Uterus (tissue), 4 donors: ENCODE data around the gene ALG14. TPM values are rescaled to one million over a fixed set of nuclear protein-coding genes. Genes with fewer than 3 reads are reported as not detected.

ENCODE experiments used
- DNase-seq, 2 donors: peaks; one replicate each; pipeline ENCODE4 v3.0.0-alpha.2; 2019 to 2020
- H3K27ac ChIP-seq, 2 donors: fragments of 200-600 bp; sonication (generic); 1 replicate in 1 of 2; 2 replicates in 1 of 2; pipeline ENCODE4 v1.5.1; 2016 to 2018
- H3K27me3 ChIP-seq, 2 donors: fragments of 200-600 bp; sonication (generic); one replicate each; pipeline ENCODE4 v1.5.1; 2018 to 2019; ENCODE audit warnings: control low read depth in 1 of 2
- H3K36me3 ChIP-seq, 2 donors: fragments of 200-600 bp; sonication (generic); one replicate each; pipeline ENCODE4 v1.5.1; 2019; ENCODE audit warnings: control low read depth in 1 of 2
- H3K4me1 ChIP-seq, 2 donors: fragments of 200-600 bp; sonication (generic); one replicate each; pipeline ENCODE4 v1.5.1; 2018 to 2019; ENCODE audit warnings: control low read depth in 1 of 2
- H3K4me3 ChIP-seq, 2 donors: fragments of 200-600 bp; sonication (generic); 1 replicate in 1 of 2; 2 replicates in 1 of 2; pipeline ENCODE4 v1.5.1; 2018 to 2019; ENCODE audit warnings: mild to moderate bottlenecking in 1 of 2
- H3K9me3 ChIP-seq, 2 donors: fragments of 200-600 bp; sonication (generic); one replicate each; pipeline ENCODE4 v1.5.1; 2019; ENCODE audit warnings: control low read depth in 1 of 2
- POLR2A ChIP-seq, 2 donors: fragments of 450-650 bp; IDR thresholded peaks; one replicate each; pipeline ENCODE4 v1.6.1; 2016; ENCODE audit warnings: antibody characterized with exemption in 2 of 2, mild to moderate bottlenecking in 1 of 2, moderate library complexity in 1 of 2
- intact Hi-C: fragments of 100-400 bp; cut with DNase I; formaldehyde crosslinking; loops from one replicate; pipeline ENCODE4 v1.15.1; 2023; ENCODE audit warnings: low total_unique reads
- total RNA-seq, 4 donors: library from RNA; depleted of rRNA in 3 of 4; stranded (reverse); fragments of >200 nt in 3 of 4; gene quantifications; one replicate each; pipeline versions ENCODE4 v1.1.0 to v1.2.4, GENCODE V29; 2014 to 2023
- TF ChIP-seq, protein P1 (sequence below), 4 experiments: fragments of 200-600 bp in 2 of 4; fragments of 450-650 bp in 2 of 4; sonication (generic) in 2 of 4; IDR thresholded peaks; one replicate each; pipeline ENCODE4 v1.5.1; 2016 to 2019; ENCODE audit warnings: antibody characterized with exemption in 4 of 4, mild to moderate bottlenecking in 2 of 4, moderate library complexity in 1 of 4
- donor health status: DM: yes; HTN: yes; CAD: no.

The ALG14 gene
- total RNA-seq, 4 donors from 2014 or later = 0.51 to 6.7 (median 1.6) TPM

DNA sequence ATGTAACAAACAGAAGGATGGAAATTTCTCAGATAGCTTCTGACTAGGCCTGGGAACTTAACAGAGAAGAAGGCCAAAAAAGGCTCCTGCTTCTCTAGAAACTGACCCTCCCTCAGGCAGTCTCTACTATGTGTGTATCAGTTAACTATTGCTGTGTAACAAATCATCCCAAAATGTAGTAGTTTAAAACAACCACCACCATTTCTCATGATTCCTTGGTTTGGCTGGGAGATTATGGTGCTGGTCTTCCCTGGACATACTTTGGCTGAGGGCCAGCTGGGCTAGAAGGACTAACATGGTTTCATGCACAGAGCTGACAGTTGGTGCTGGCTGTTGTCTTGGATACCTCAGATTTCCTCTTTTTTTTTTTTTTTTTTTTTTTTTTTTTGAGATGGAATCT, 119.6 kb downstream of the ALG14 start:
- Histone ChIP-seq H3K27ac (no peak overlapping the region), H3K36me3 (no peaks in the 10 kb centered on the region), H3K4me3 (no peak overlapping the region), H3K9me3 (no peaks in the 10 kb centered on the region), H3K4me1 (no peaks in the 10 kb centered on the region), H3K27me3 (no peaks in the 10 kb centered on the region)
- no peak for TF ChIP-seq POLR2A (IDR thresholded peaks at IDR 0.05)
- TF ChIP-seq, protein P1, sequence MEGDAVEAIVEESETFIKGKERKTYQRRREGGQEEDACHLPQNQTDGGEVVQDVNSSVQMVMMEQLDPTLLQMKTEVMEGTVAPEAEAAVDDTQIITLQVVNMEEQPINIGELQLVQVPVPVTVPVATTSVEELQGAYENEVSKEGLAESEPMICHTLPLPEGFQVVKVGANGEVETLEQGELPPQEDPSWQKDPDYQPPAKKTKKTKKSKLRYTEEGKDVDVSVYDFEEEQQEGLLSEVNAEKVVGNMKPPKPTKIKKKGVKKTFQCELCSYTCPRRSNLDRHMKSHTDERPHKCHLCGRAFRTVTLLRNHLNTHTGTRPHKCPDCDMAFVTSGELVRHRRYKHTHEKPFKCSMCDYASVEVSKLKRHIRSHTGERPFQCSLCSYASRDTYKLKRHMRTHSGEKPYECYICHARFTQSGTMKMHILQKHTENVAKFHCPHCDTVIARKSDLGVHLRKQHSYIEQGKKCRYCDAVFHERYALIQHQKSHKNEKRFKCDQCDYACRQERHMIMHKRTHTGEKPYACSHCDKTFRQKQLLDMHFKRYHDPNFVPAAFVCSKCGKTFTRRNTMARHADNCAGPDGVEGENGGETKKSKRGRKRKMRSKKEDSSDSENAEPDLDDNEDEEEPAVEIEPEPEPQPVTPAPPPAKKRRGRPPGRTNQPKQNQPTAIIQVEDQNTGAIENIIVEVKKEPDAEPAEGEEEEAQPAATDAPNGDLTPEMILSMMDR (IDR thresholded peaks at IDR 0.05) = no peak
- DNase-seq = no peak
- intact Hi-C loops = no loop called here

GRCh38 chr1:94952539-94952938, 120.2 kb downstream of the ALG14 start:
- intact Hi-C loops = no loop called here
- no peaks in the 10 kb centered on the region for H3K9me3 ChIP-seq
- no peaks in the 10 kb centered on the region for H3K27me3 ChIP-seq
- H3K4me3 ChIP-seq = no peak overlapping the region
- TF ChIP-seq, protein P1 (IDR thresholded peaks at IDR 0.05) = no peak
- TF ChIP-seq POLR2A (IDR thresholded peaks at IDR 0.05) = no peak
- H3K4me1 ChIP-seq = no peaks in the 10 kb centered on the region
- H3K36me3 ChIP-seq = no peaks in the 10 kb centered on the region
- H3K27ac ChIP-seq = no peak overlapping the region
- DNase-seq = no peak

- no peak overlapping the region for H3K27ac ChIP-seq
- H3K4me3 ChIP-seq = no peak overlapping the region
- H3K36me3 ChIP-seq = no peaks in the 10 kb centered on the region
- H3K27me3 ChIP-seq = no peaks in the 10 kb centered on the region
- no peaks in the 10 kb centered on the region for H3K9me3 ChIP-seq
- H3K4me1 ChIP-seq = no peaks in the 10 kb centered on the region
- intact Hi-C loops = no loop called here
- no peak for DNase-seq
- TF ChIP-seq POLR2A (IDR thresholded peaks at IDR 0.05) = no peak
- TF ChIP-seq, protein P1 (IDR thresholded peaks at IDR 0.05) = no peak
Observed at GRCh38 chr1:94951509-94952208, 121.1 kb downstream of the ALG14 start.

DNA sequence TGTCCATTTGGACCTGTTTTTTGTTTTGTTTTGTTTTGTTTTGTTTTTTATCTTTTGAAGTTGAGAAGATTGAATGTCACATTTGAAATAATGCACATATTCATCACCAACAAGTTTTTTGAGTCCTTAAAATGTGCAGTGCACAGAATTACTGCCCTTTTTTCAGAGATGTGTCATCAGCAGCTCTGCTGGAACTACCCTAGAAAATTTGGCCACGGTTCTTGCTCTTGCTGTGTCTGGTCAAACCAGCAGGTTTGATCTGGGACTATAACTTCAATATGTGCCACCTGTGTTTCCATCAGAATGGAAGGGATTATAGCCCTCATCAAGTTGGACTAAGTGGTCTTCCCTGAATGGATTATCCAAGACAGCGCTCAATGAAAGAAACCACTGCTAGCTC, 121.7 kb downstream of the ALG14 start:
- intact Hi-C loops = no loop called here
- H3K36me3 ChIP-seq = no peaks in the 10 kb centered on the region
- H3K4me3 ChIP-seq = no peak overlapping the region
- TF ChIP-seq POLR2A (IDR thresholded peaks at IDR 0.05) = no peak
- TF ChIP-seq, protein P1 (IDR thresholded peaks at IDR 0.05) = no peak
- DNase-seq = no peak
- no peaks in the 10 kb centered on the region for H3K9me3 ChIP-seq
- no peak overlapping the region for H3K27ac ChIP-seq
- no peaks in the 10 kb centered on the region for H3K4me1 ChIP-seq
- H3K27me3 ChIP-seq = no peaks in the 10 kb centered on the region

DNA sequence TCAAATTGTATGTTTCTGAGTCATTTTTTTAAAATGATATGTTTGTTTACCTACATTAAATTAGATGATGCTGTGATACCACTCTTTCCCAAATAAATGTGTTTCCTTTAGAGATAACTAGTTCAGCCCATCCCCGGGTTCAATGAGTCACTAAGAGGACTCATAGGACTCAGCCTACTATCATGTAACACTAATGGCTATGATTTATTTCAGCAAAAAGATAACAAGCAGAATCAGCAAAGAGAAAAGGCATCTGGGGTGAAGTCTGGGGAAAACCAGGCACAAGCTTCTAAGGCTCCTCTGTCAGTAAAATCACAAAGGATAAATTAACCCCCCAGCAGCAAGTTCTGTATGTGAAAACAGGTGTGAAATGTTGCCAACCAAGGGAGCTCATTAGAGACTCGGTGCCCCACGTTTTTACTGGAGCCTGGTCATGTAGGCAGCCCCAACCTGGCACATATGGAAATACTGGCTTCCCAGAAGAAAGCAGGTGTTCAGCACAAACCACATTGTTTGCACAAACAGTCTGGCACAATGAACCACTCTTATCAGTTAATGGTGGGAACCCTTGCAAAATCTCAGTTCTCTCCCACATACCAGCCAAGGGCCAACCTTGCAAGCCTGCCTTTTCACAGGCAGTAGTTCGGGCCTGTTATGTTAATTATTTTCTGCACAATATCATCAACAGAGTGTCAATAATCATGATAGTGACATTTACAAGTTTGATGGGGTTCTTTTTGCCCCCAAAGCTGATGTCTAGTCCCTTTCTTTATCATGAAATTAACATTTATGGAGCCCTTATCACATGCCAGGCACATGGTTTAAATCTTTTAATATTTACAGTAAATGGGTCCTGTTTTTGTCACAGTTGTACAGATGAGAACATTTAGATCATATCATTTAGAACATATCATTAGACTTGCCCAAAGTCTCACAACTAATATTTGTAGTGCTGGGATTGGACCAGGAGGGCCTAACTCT, 122.8 kb downstream of the ALG14 start:
- H3K9me3 ChIP-seq = no peaks in the 10 kb centered on the region
- H3K27me3 ChIP-seq = no peaks in the 10 kb centered on the region
- no peaks in the 10 kb centered on the region for H3K36me3 ChIP-seq
- DNase-seq = no peak
- TF ChIP-seq, protein P1 (IDR thresholded peaks at IDR 0.05) = no peak
- no peak for TF ChIP-seq POLR2A (IDR thresholded peaks at IDR 0.05)
- intact Hi-C loops = no loop called here
- no peak overlapping the region for H3K27ac ChIP-seq
- no peaks in the 10 kb centered on the region for H3K4me1 ChIP-seq
- no peak overlapping the region for H3K4me3 ChIP-seq
